ENCODE measurements around the gene TMEM11.

The TMEM11 gene

GRCh38 chr17:21163101-21163500 lies 50.9 kb downstream of the TMEM11 start:
- no peak for DNase-seq (ENCODE audit: low read depth in 4 of 4, low spot score in 1 of 4)

DNA sequence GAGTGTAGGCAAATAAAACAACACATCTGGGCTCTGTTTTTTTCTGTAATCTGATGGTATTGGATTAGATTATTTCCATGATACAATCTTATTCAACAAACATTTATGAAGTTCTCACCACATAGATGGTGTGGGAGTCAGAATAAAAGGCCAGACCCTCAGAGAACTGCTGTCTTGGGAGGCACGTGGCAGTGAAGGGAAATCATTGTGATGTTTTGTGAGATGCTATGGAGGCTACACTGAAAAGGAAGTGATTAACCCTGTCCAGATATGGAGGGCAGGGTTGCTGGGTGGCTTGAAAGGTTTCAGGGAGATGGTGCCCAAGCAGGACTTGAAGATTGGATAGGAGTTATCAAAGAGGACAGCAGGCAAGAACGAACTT lies 51.6 kb downstream of the TMEM11 start:
- no peak for DNase-seq (ENCODE audit: low read depth in 4 of 4, low spot score in 1 of 4)

DNA sequence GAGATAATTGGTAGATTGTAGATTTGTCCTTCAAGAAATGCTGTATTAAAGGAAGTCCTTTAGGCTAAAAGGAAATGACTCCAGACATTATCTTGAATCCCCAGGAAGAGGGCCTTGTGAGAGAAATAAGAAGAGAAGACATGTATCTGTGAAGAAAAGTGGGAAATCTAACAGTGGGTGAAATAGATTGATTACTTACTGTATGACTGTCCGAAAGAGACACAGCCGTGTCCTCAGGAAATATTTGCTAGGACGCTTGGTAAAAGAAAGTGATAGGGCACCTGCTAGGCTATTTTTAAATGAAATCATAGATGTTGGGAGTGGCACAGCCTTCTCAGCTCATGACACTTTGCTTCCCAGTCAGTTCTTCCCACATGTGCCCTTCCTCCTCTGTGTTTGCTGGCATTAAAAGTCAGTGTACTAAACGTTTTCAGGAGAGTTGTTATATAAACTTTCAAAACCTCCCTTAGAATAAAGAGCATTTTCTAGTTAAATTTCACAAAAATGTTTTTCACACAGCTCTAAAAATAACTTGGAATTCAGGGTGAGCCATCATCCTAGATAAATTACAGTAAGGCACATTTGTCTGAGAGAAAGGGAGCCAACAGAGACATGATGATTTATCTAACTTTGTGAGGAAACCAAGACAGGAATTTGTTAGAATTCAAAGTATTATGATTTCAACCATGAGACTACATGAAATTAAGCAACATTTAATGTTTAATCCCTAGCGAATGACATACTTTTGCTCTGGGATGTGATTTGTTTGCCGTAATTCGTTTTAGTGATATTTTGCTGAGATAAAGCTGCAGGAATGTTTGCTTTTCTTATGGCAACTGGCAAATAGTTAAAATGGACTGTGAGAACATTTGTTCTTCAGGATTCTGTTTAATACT lies 52.2 kb downstream of the TMEM11 start:
- no peak for DNase-seq (ENCODE audit: low read depth in 4 of 4, low spot score in 1 of 4)

DNA sequence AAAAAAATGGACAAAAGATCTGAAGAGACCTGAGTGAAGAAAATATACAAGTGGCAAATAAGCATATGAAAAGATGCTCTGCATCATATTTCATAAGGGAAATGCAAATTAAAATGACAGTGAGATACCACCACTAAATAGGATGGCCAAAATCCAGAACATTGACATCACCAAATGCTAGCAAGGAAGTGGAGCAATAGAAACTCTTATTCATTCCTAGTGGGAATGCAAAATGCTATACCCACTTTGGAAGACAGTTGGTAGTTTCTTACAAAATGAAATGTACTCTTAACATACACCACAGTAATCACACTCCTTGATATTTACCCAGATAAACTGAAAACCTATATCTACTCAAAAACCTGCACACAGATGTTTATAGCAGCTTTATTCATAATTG lies 53.6 kb downstream of the TMEM11 start:
- no peak for DNase-seq (ENCODE audit: low read depth in 4 of 4, low spot score in 1 of 4)

DNA sequence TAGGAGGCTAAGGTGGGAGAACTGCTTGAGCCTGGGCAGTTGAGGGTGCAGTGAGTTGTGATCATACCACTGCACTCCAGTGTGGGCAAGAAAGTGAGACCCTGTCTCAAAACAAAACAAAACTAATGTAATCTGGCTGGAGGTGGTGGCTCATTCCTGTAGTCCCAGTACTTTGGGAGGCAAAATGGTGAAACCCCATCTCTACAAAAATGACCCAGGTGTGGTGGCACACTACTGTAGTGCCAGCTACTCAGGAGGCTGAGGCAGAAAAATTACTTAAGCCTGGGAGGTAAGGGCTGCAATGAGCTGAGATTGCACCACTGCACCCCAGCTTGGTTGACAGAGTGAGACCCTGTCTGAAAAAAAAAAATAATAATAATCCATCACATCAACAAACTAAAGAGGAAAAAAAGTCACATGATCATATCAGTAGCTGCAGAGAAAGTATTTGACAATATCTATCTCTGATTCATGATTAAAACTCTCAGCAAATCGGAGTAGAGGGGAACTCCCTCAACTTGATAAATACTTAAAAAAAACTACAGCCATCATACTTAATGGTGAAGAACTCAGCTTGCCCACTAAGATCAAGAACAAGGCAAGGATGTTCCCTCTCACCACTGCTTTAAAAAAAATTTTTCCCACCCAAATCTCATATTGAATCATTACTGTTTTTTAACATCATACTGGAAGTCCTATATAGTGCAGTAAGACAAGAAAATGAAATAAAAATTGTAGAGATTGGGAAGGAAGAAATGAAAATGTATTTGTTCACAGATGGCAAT lies 56.2 kb downstream of the TMEM11 start:
- DNase-seq (ENCODE audit: low read depth in 4 of 4, low spot score in 1 of 4): no peak

GRCh38 chr17:21152731-21153130 lies 61.2 kb downstream of the TMEM11 start:
- no peak for DNase-seq (ENCODE audit: low read depth in 4 of 4, low spot score in 1 of 4)

DNA sequence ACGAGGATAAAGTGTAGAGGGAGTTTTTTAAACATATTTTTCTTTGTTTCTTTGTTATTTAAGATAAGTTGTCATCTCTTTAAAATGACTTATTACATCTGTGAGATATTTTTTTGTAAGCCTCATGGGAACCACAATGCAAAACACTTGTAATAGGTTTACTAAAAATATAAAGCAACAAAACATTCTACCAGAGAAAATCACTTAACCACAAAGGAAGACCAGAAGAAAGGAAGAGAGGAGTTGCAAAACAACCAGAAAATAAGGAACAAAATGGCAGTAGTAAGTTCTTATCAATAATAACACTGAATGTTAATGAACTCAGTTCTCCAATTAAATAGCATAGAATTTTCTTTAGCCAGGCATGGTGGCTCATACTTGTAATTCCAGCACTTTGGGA lies 64.3 kb downstream of the TMEM11 start:
- DNase-seq (ENCODE audit: low read depth in 4 of 4, low spot score in 1 of 4): no peak

Measured in stimulated activated CD4-positive, alpha-beta T cell treated with anti-CD3 and anti-CD28 coated beads, Interleukin-1b, Interleukin-23, amount 100 ng/mL, for 24 hours (primary cell).